NCI-H748 (cell line): Measurements from ENCODE around the gene TIMM10B.

Source experiments
- DNase-seq: peaks from one replicate; lab custom pipeline; 2025; ENCODE audit not compliant: unreplicated experiment; lab: John Stamatoyannopoulos, UW

TIMM10B gene

GRCh38 chr11:6469599-6469998, 11.7 kb upstream of the TIMM10B start:
- DNase-seq = no peak

- no peak for DNase-seq
These were observed 8.4 kb upstream of the TIMM10B start for GRCh38 chr11:6472934-6473333.

- DNase-seq = peak; percentile 90
These were observed 7.6 kb upstream of the TIMM10B start, which contains the start of gene TRIM3 for GRCh38 chr11:6473451-6474412. TSS of gene TRIM3 (minus strand) at chr11:6473941. CDS start at chr11:6465695, 8,246 bp downstream.

GRCh38 chr11:6474413-6474792, 6.9 kb upstream of the TIMM10B start:
- DNase-seq = no peak

GRCh38 chr11:6474806-6475500, 6.3 kb upstream of the TIMM10B start:
- no peak for DNase-seq

GRCh38 chr11:6475936-6476335, 5.4 kb upstream of the TIMM10B start:
- peak; percentile 63 for DNase-seq

- no peak for DNase-seq
These were observed 4.7 kb upstream of the TIMM10B start for GRCh38 chr11:6476571-6476970.

- no peak for DNase-seq
These were observed 894 bp upstream of the TIMM10B start for GRCh38 chr11:6480299-6480914.

GRCh38 chr11:6481924-6482275, 599 bp downstream of the TIMM10B start:
- peak; percentile 15 for DNase-seq

GRCh38 chr11:6482441-6482840, 1.1 kb downstream of the TIMM10B start:
- no peak for DNase-seq

GRCh38 chr11:6483015-6483414, 1.7 kb downstream of the TIMM10B start:
- DNase-seq = no peak

- no peak for DNase-seq
These were observed 4.4 kb downstream of the TIMM10B start for GRCh38 chr11:6485661-6486060.

- DNase-seq = no peak
These were observed 5.0 kb downstream of the TIMM10B start for GRCh38 chr11:6486256-6486655.

- no peak for DNase-seq
These were observed 5.6 kb downstream of the TIMM10B start for GRCh38 chr11:6486938-6487337.

GRCh38 chr11:6488342-6488741, 7.0 kb downstream of the TIMM10B start:
- DNase-seq = no peak

- DNase-seq = no peak
These were observed 7.5 kb downstream of the TIMM10B start for GRCh38 chr11:6488821-6489220.

GRCh38 chr11:6489306-6489705, 8.0 kb downstream of the TIMM10B start:
- DNase-seq = no peak

- no peak for DNase-seq
These were observed 16.0 kb downstream of the TIMM10B start, which contains the start of gene DNHD1 for GRCh38 chr11:6497069-6497839. TSS of gene DNHD1 (plus strand) at chr11:6497280. CDS start at chr11:6498216, 936 bp downstream.

GRCh38 chr11:6498121-6498520, 16.8 kb downstream of the TIMM10B start:
- no peak for DNase-seq

GRCh38 chr11:6498544-6498943, 17.2 kb downstream of the TIMM10B start:
- DNase-seq = no peak

GRCh38 chr11:6502382-6502781, 21.1 kb downstream of the TIMM10B start:
- no peak for DNase-seq
